ENCODE results near the gene TMEM220.

DNA sequence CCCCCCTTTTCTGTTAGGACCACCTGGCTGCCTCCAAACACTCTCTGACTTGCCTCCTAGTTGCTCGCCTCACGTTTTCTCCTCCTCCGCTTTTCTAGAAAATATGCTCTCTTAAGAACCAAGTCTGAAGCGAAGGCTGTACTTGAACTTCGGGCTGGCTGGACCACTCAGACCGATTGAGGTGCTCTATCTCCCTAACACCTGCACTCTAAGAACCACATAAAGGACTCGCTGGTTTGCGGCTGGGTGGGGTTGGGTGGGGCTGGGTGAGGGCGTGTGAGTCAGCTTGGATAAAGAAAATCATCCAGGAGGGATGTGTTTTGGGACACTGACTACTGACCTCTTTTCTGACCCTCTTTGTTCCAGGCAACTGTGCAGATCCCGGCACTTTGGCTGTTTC lies 22.9 kb upstream of the TMEM220 start:
- TF ChIP-seq POLR2A (IDR thresholded peaks at IDR 0.05; ENCODE audit: low read depth, low read length) = no peak
- TF ChIP-seq, protein P1, sequence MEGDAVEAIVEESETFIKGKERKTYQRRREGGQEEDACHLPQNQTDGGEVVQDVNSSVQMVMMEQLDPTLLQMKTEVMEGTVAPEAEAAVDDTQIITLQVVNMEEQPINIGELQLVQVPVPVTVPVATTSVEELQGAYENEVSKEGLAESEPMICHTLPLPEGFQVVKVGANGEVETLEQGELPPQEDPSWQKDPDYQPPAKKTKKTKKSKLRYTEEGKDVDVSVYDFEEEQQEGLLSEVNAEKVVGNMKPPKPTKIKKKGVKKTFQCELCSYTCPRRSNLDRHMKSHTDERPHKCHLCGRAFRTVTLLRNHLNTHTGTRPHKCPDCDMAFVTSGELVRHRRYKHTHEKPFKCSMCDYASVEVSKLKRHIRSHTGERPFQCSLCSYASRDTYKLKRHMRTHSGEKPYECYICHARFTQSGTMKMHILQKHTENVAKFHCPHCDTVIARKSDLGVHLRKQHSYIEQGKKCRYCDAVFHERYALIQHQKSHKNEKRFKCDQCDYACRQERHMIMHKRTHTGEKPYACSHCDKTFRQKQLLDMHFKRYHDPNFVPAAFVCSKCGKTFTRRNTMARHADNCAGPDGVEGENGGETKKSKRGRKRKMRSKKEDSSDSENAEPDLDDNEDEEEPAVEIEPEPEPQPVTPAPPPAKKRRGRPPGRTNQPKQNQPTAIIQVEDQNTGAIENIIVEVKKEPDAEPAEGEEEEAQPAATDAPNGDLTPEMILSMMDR (conservative IDR thresholded peaks at IDR 0.05; ENCODE audit: low read depth, low read length) = no peak

Data from IMR-90 (cell line).